ENCODE measurements around the gene MGA. TPM values are rescaled to one million over a fixed set of nuclear protein-coding genes. Genes with fewer than 3 reads are reported as not detected.

MGA gene
- total and polyA plus RNA-seq, 2 of the 8 experiments (the other 6 are each of a cell fraction or from before 2014, with no cell fraction given) = 7.6 to 53.2 TPM

DNA sequence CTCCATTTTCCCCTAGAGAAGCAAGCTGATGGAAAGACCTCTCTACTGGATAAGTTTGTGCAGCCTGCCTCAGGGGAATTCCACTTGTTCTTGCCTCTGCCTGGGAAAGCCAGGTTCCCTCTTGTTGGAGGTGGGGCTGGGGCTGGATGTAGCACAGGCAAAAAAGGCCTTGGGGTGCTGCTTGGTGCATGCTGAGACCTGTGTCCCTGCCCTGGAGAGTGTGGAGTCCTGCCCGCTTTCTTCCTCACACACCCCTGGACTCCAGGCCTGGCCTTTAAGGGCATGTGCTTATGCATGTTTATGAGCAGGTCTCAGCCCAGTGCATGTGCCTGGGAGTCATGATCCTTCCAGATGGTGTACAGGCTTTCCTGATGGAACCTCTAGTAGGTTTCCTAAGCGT lies 144.2 kb downstream of the MGA start (continued):
- TF ChIP-seq, protein P1, sequence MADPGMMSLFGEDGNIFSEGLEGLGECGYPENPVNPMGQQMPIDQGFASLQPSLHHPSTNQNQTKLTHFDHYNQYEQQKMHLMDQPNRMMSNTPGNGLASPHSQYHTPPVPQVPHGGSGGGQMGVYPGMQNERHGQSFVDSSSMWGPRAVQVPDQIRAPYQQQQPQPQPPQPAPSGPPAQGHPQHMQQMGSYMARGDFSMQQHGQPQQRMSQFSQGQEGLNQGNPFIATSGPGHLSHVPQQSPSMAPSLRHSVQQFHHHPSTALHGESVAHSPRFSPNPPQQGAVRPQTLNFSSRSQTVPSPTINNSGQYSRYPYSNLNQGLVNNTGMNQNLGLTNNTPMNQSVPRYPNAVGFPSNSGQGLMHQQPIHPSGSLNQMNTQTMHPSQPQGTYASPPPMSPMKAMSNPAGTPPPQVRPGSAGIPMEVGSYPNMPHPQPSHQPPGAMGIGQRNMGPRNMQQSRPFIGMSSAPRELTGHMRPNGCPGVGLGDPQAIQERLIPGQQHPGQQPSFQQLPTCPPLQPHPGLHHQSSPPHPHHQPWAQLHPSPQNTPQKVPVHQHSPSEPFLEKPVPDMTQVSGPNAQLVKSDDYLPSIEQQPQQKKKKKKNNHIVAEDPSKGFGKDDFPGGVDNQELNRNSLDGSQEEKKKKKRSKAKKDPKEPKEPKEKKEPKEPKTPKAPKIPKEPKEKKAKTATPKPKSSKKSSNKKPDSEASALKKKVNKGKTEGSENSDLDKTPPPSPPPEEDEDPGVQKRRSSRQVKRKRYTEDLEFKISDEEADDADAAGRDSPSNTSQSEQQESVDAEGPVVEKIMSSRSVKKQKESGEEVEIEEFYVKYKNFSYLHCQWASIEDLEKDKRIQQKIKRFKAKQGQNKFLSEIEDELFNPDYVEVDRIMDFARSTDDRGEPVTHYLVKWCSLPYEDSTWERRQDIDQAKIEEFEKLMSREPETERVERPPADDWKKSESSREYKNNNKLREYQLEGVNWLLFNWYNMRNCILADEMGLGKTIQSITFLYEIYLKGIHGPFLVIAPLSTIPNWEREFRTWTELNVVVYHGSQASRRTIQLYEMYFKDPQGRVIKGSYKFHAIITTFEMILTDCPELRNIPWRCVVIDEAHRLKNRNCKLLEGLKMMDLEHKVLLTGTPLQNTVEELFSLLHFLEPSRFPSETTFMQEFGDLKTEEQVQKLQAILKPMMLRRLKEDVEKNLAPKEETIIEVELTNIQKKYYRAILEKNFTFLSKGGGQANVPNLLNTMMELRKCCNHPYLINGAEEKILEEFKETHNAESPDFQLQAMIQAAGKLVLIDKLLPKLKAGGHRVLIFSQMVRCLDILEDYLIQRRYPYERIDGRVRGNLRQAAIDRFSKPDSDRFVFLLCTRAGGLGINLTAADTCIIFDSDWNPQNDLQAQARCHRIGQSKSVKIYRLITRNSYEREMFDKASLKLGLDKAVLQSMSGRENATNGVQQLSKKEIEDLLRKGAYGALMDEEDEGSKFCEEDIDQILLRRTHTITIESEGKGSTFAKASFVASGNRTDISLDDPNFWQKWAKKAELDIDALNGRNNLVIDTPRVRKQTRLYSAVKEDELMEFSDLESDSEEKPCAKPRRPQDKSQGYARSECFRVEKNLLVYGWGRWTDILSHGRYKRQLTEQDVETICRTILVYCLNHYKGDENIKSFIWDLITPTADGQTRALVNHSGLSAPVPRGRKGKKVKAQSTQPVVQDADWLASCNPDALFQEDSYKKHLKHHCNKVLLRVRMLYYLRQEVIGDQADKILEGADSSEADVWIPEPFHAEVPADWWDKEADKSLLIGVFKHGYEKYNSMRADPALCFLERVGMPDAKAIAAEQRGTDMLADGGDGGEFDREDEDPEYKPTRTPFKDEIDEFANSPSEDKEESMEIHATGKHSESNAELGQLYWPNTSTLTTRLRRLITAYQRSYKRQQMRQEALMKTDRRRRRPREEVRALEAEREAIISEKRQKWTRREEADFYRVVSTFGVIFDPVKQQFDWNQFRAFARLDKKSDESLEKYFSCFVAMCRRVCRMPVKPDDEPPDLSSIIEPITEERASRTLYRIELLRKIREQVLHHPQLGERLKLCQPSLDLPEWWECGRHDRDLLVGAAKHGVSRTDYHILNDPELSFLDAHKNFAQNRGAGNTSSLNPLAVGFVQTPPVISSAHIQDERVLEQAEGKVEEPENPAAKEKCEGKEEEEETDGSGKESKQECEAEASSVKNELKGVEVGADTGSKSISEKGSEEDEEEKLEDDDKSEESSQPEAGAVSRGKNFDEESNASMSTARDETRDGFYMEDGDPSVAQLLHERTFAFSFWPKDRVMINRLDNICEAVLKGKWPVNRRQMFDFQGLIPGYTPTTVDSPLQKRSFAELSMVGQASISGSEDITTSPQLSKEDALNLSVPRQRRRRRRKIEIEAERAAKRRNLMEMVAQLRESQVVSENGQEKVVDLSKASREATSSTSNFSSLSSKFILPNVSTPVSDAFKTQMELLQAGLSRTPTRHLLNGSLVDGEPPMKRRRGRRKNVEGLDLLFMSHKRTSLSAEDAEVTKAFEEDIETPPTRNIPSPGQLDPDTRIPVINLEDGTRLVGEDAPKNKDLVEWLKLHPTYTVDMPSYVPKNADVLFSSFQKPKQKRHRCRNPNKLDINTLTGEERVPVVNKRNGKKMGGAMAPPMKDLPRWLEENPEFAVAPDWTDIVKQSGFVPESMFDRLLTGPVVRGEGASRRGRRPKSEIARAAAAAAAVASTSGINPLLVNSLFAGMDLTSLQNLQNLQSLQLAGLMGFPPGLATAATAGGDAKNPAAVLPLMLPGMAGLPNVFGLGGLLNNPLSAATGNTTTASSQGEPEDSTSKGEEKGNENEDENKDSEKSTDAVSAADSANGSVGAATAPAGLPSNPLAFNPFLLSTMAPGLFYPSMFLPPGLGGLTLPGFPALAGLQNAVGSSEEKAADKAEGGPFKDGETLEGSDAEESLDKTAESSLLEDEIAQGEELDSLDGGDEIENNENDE (IDR thresholded peaks at IDR 0.05; ENCODE audit: insufficient replicate concordance, low read length) = no peak
- TF ChIP-seq FOSL1 (IDR thresholded peaks at IDR 0.05; ENCODE audit: insufficient read depth, low read depth, low read length) (no peak), CHD2 (IDR thresholded peaks at IDR 0.05; ENCODE audit: low read length) (no peak), TBP (IDR thresholded peaks at IDR 0.05; ENCODE audit: low read depth, low read length) (no peak), ZNF274 (IDR thresholded peaks at IDR 0.05; ENCODE audit: borderline replicate concordance, extremely low read depth, low read length) (no peak), CTBP2 (IDR thresholded peaks at IDR 0.05; ENCODE audit: borderline replicate concordance, insufficient read depth, insufficient read length, low read length) (no peak), CEBPB (IDR thresholded peaks at IDR 0.05; ENCODE audit: low read depth, low read length) (no peak), SIN3A (conservative IDR thresholded peaks at IDR 0.05 in 1 of 2, IDR thresholded peaks at IDR 0.05 in 1 of 2; ENCODE audit: low read depth in 1 of 2, low read length in 2 of 2) (no peak), POU5F1 (IDR thresholded peaks at IDR 0.05; ENCODE audit: low read depth, low read length) (no peak), GTF2F1 (IDR thresholded peaks at IDR 0.05; ENCODE audit: borderline replicate concordance, low read depth, low read length) (no peak)

All from H1 (cell line).